HepG2 (cell line): ENCODE results near the gene RICTOR. TPM values are rescaled to one million over a fixed set of nuclear protein-coding genes. Genes with fewer than 3 reads are reported as not detected.
A peak's percentile ranks its signal among the peaks of the same experiment; 100 is the strongest.

Source experiments
- FOXK2 ChIP-seq: fragments of 450-650 bp; IDR thresholded peaks from 2 replicates; pipeline ENCODE4 v1.6.1; 2016
- KLF16 ChIP-seq, 2 experiments: sonication (generic) in 1 of 2; formaldehyde crosslinking in 1 of 2; IDR thresholded peaks; 2 replicates each; pipeline versions ENCODE4 v1.6.1 to v1.8.0; 2016 to 2023; ENCODE audit warnings: missing genetic modification reagents in 2 of 2, missing compliant biosample characterization in 1 of 2
- MEF2D ChIP-seq: sonication (generic); formaldehyde crosslinking; IDR thresholded peaks from 2 replicates; pipeline ENCODE4 v1.5.1; 2020; ENCODE audit warnings: mild to moderate bottlenecking, missing genetic modification reagents
- RXRB ChIP-seq: IDR thresholded peaks from 2 replicates; pipeline ENCODE4 v1.6.1; 2016; ENCODE audit warnings: borderline replicate concordance, missing genetic modification reagents, missing compliant biosample characterization
- TBX2 ChIP-seq: sonication (generic); formaldehyde crosslinking; IDR thresholded peaks from 2 replicates; pipeline ENCODE4 v1.5.0; 2020; ENCODE audit warnings: missing genetic modification reagents, mild to moderate bottlenecking, borderline replicate concordance
- ZBTB10 ChIP-seq: sonication (generic); formaldehyde crosslinking; IDR thresholded peaks from 2 replicates; pipeline ENCODE4 v1.4.0; 2020; ENCODE audit warnings: missing genetic modification reagents, borderline replicate concordance
- polyA plus RNA-seq, 8 experiments: library from polyadenylated mRNA; depleted of rRNA in 3 of 8; stranded (reverse) in 7 of 8; unstranded in 1 of 8; fragments of >200 nt; fragmentation: Illumina TruSeq in 4 of 8; extraction: Trizol in 4 of 8; gene quantifications; 2 replicates each; pipeline versions ENCODE4 v1.2.1 to v1.2.3, GENCODE V29; 2011 to 2016; ENCODE audit warnings: low read depth in 4 of 8, missing spikeins in 1 of 8, mixed read lengths in 1 of 8; ENCODE audit not compliant: insufficient read depth in 1 of 8
- total RNA-seq, 5 experiments: library from RNA; depleted of rRNA; stranded (reverse); fragments of >200 nt; fragmentation: Illumina TruSeq; extraction: Trizol; gene quantifications; 2 replicates each; pipeline ENCODE4 v1.2.3, GENCODE V29; 2016; ENCODE audit warnings: low read depth in 1 of 5
- TF ChIP-seq, protein P1 (sequence below): fragments of 450-650 bp; IDR thresholded peaks from 2 replicates; pipeline ENCODE4 v1.6.1; 2016

RICTOR gene
- total and polyA plus RNA-seq, 2 of the 13 experiments (the other 11 are each of a cell fraction or from before 2014, with no cell fraction given), result 10.7 to 15.4 TPM

- TF ChIP-seq, protein P1, sequence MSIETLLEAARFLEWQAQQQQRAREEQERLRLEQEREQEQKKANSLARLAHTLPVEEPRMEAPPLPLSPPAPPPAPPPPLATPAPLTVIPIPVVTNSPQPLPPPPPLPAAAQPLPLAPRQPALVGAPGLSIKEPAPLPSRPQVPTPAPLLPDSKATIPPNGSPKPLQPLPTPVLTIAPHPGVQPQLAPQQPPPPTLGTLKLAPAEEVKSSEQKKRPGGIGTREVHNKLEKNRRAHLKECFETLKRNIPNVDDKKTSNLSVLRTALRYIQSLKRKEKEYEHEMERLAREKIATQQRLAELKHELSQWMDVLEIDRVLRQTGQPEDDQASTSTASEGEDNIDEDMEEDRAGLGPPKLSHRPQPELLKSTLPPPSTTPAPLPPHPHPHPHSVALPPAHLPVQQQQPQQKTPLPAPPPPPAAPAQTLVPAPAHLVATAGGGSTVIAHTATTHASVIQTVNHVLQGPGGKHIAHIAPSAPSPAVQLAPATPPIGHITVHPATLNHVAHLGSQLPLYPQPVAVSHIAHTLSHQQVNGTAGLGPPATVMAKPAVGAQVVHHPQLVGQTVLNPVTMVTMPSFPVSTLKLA, result 0 out of 2 replicates have a peak, but pooled peaks have one; percentile 25
- TF ChIP-seq ZBTB10 (CRISPR knock-in tag) (no peak), MEF2D (CRISPR knock-in tag) (0 out of 2 replicates have a peak, but pooled peaks have one; percentile 32), FOXK2 (peak; percentile 85), RXRB (CRISPR knock-in tag) (peak; percentile 47; the same call in 1 of the 2 replicates), KLF16 (CRISPR knock-in tag; IDR thresholded peaks at IDR 0.05) (peak in 1 of 2 experiments; percentile 60; a peak in 1 of 4 replicates), TBX2 (CRISPR knock-in tag) (peak; percentile 57; the same call in 1 of the 2 replicates)
- TF ChIP-seq, all 625 proteins: peak for 68
Observed at GRCh38 chr5:39072925-39073766, 1.1 kb downstream of the RICTOR start (continued).
